DND-41 (cell line): Measurements from ENCODE around the gene SYNE2.

Experiments
- EZH2 ChIP-seq: IDR thresholded peaks from 3 replicates; pipeline ENCODE4 v1.6.1; 2012; ENCODE audit warnings: borderline replicate concordance, low read depth, mild to moderate bottlenecking, moderate library complexity, low read length, inconsistent platforms; ENCODE audit not compliant: severe bottlenecking
- TF ChIP-seq, protein P1 (sequence below): IDR thresholded peaks from 2 replicates; pipeline ENCODE4 v1.5.1; 2012; ENCODE audit warnings: borderline replicate concordance, low read length, moderate library complexity, mild to moderate bottlenecking; ENCODE audit not compliant: poor library complexity, severe bottlenecking; ENCODE audit errors: extremely low read depth

GRCh38 chr14:64082837-64083236, 230.0 kb downstream of the SYNE2 start:
- TF ChIP-seq, protein P1, sequence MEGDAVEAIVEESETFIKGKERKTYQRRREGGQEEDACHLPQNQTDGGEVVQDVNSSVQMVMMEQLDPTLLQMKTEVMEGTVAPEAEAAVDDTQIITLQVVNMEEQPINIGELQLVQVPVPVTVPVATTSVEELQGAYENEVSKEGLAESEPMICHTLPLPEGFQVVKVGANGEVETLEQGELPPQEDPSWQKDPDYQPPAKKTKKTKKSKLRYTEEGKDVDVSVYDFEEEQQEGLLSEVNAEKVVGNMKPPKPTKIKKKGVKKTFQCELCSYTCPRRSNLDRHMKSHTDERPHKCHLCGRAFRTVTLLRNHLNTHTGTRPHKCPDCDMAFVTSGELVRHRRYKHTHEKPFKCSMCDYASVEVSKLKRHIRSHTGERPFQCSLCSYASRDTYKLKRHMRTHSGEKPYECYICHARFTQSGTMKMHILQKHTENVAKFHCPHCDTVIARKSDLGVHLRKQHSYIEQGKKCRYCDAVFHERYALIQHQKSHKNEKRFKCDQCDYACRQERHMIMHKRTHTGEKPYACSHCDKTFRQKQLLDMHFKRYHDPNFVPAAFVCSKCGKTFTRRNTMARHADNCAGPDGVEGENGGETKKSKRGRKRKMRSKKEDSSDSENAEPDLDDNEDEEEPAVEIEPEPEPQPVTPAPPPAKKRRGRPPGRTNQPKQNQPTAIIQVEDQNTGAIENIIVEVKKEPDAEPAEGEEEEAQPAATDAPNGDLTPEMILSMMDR, result no peak
- no peak for TF ChIP-seq EZH2
